Activated T-cell treated with anti-CD3 and anti-CD28 coated beads, Interleukin-2, amount 50 U/mL, for 1 hour (primary cell): ENCODE measurements around the gene ATP2A3.

Experiments used
- DNase-seq: peaks from one replicate; pipeline ENCODE4 v3.0.0-alpha.2; 2020

Gene ATP2A3

DNA sequence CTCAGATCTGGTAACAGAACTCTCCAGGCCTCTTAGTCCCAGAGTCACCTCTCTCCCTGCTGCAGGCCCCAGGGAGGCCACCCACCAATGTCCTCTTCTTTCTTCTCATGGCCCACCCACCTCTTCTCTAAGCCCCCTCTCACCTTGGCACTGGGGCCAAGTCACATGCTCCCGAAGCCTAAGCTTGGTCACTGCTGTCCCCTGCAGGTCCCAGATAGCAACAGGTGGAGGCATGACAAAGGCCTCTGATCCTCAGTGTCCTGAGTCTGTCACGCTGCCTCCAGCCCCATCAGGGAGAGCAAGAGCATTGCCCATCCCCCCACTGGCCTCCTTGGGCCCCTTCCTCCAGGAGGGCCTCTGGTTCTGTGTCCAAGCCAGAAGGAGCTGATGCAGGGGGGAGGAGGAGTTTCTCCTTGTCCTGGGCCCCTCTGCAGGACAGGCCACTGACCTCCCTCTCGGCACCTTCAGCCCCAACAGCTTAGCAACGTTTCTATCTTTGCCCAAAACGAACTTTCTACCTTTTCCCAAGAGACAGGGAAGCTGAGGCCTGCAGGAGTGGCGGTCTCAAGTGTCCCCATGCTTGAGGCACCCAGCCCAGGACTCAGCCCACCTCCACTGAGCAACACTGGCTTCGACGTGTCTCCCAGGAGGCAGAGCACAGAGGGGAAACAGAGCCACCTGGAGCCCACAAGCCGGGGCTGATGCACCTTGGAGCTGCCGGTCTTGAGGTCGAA, 56.6 kb downstream of the ATP2A3 start:
- no peak for DNase-seq

DNA sequence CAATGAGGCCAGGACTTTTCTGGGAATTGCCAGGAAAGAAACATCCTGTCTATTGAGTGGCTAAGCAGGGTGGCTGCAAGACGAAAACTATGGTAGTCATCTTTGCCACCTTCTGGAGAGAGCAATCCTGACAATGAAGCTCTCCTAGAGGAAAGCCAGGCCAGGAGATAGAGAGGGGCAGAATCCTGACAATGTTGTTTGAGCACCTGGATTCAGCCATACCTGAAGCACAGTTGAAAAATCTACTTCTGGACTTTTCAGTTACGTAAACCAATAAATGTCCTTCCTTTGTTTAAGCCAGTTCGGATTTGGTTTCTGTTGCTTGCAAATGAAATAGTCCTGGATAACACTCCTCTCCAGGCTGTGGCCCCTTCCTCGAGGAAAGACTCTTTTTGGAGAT, 57.4 kb downstream of the ATP2A3 start:
- DNase-seq: no peak

DNA sequence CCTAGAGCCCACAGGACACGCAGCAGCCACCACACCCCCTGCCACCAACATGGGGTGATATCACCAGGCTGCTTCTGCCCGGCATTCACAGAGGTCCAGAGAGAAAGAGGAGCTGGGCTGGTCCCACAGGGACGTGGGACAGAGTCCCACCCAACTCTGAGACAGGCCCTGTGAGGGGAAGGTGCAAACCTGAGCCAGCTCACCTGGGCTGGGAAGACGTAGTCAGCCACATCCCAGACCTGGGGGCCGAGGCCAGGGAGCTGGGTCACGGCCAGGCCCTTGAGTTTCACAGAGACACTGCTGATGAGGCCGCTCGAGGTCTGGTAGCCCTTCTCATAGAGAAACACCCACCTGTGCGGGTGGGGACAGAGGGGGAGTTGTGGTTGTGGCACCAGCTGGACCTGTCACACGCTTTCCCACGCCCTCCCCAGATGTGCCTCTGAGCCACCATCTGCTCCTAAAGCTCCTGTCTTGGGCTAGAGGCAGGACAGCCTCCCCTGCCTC, 59.2 kb downstream of the ATP2A3 start:
- no peak for DNase-seq

DNA sequence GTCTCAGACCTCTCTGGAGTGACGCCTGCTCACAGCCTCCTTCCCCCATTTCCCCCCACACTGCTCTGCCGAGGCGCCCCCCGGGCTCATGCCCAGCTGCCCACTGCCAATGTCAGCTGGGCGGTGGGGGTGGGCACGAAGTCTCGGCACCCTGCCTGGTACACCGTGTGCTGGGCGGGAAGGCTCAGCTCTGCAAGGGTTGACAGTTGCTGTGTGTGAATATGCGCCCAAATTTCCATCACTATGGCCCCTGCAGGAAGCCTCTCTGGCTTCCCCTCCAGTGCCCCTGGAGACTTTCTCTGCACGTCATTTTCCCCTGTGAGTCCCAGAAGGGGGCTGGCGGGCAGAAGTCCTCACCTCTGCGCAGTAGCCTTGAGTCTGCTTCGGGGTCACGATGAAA, 59.7 kb downstream of the ATP2A3 start:
- no peak for DNase-seq

DNA sequence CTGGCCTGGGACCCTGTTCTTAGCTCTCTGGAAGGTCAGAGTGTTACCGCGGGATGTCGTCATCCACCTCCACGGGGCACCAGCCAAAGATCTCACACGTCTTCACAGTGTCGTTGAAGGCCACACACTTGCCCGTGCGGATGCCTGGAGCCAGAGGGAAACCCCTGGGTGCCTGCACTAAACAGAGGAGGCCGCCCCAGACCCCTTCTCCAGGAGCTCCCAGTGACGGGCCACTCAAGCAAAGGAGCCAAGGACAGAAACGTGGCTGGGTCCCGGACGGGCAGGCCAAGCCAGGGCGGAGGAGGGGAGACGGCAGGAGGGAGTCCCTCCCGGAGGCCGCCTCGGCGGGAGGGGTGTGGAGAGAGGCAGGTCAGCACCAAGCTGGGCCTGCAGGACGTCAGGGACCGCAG, 60.4 kb downstream of the ATP2A3 start:
- no peak for DNase-seq

DNA sequence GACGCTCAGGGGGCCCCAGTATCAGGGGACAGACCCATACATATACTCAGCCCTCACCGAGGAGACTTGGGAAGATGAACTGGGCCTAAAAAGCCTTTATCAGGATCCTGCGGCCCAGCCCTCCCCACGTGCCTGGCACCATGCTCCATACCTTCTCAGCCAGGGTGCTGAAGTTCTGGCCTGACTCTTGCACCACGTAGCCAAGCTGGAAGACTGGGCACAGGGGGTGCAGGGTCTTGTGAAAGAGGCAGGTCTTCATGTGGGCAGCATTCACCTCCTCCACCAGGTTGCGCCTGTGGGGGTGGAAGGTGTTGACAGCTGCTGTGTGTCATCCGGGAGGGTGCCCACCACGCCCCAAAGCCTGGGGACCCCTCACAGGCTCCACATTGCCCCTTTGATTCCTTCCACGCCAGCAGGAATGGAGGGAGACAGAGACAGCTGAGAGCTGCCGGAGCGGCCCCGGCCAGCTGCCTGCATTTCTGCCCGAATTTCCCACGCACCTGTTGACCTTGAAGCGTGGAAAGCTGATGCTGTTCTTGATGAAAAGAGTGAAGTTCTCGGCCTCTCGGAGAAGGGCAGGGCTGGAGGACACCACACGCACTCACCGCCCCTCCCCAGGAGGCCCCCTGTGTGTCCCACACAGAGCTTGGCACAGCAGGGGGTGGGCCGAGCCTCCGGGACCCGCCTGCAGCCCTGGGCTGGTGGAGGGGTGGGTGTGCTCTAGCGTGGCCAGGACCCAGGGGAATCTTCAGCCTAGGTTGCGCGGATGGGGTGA, 61.0 kb downstream of the ATP2A3 start:
- no peak for DNase-seq

DNA sequence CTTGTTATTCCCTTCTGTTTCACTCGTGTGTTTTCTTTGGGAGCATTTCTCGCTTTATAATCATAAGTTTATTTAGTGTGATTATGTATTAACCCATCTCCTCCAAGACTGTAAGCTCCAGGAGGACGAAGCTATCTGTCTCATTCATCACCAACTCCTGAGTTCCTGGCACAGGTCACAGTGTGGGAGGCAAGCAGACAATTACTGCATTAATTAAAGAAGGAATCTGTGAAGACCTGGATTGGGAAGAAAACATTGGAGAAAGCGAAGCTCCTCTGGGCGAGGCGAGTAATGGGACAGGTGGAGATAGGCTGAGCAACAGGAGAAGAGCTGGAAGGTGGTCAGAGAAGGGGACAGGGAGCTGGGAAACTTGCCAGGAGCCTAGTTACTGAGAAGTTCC, 63.6 kb downstream of the ATP2A3 start:
- DNase-seq: no peak

DNA sequence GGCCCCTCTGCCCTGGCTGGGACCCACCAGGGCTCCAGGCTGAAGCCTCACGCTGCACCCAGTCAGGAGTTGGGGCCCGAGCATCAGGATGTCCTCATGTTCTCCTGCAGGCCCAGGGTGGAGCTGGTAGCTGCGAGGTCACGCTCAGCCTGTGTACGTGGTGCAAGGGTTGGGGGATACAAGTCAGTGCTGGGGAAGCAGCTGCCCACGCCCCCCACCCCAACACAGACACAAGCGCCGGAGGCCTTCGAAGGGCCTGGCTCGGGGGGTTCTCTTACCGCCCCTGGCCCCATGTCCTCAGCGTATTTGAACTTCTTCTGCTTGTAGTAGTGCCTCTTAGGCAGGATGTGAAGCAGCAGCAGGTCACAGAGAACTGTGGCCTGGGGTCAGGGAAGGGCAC, 66.5 kb downstream of the ATP2A3 start:
- DNase-seq: no peak

DNA sequence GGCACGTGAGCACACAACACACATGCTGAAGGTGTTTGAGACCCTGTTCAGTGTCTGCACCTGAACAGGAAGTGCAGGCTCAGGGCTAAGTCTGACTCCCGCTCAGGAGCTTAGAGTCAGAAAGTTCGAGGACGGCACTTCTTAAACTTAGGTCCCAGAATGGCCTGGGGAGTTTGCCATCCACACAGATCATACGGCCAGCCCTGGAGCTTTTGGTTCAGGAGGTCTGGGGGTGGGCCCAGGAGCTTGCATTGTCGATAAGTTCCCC, 67.3 kb downstream of the ATP2A3 start:
- DNase-seq: no peak

DNA sequence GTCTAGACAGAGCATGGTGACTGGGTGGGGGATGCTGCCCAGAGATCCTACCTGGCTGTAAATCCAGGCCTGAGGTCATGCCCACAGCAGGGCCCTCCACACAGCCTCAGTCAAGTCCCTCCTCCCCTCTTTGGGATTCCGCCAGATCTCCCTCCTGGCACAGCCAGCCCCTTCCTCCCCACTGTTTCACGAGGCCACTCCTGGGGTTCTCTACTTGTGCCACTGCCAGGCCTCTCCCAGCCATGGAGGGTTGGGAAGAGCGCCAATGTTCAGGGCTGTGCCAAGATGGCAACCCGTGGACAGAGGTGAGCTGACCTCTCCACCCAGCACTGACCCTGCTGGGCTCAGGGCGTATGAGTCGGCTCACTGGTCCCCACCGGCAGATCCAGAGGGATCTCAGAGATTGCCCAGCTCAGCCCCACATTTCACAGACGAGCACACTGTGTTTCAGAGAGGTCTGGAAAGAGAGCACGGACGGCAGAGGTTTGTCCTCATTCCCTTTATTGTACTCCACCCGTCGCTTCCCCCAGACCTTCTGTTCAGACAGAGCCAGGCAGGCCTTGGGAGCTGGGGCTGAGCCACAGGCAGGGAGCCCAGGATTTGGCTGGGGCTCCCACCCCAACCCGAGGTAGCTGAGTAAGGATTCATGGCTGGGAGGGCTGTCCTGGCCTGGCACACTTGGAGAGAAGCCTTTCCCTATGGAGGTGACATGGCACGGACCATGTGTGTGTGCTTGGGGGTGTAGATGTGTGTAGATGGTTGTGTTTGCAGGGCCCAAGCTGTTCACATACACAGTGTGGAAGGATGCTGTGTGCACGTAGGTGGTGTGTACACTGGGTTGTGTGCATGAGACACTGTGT, 67.9 kb downstream of the ATP2A3 start:
- DNase-seq: no peak

DNA sequence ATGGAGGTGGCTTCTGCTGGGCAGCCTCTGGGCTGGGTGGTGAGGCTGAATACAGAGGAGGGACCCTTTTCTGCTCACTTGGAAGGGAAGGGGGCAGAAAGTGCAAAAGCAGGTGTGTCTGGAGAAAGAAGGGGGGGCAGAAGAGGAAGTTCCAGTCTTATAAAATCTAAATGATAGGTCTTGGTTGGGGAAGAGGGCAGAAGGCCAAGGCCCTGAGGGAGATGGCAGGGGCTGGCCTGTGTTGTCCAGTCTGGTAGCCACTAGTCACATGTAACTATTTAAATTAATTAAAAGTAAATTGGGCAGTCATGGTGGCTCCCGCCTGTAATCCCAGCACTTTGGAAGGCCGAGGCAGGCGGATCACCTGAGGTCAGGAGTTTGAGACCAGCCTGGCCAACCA, 68.9 kb downstream of the ATP2A3 start:
- DNase-seq: no peak

DNA sequence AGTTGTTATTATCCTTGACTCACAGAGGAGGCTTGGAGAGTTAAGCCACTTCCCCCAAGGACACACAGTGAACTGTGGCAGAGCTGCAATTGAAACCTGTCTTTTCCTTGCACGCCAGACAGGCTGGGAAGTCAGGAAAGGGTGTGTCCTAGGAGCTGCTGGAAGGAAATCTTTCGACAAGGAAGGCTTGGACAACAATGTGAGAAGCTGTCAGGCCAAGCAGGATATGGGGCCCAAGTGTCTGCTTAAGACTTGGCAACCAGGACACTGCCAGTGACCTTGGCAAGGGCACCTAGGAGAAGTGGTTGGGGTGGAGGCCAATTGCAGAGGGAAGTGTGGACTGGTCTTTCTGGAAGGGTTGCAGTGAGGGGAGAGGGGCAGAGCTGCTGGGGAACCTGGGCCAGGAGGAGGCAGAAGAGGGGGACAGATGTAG, 69.3 kb downstream of the ATP2A3 start:
- no peak for DNase-seq

DNA sequence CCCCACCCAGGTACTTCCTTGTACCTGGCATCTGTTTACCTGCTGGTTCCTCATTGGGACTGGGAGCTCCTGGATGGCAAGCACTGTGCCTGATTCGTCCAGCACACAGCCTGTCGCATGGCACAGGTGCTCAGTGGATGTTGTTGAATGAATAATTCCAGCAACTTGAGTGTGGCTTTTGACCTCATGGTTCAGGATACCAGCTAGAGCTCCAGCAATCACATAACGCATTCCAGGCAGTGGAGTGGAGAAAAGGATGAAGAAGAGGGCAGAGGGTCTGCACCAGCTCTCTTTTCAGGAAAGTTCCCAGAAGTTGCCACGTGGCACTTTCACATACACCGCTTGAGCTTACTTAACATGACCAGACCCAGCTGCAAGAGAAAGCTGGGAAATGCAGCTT, 70.0 kb downstream of the ATP2A3 start:
- no peak for DNase-seq

DNA sequence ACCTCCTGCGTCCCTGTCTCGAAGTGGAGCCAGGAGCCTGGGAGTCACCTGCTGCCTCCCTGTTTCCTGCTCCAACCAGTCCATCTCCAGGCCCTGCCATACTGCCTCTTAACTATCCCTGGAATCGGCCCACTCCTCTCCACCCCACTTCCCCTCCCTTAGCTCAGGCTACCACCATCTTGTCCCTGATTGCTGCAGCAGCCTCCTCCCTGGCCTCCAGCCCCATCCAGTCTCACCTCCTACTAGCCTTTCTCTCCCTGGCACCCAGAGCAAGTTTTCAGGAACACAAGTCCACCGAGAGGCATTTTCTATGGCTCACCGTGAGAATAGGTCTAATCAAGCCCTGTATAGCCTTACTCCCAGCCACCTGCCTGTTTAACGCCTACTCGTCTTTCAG, 70.5 kb downstream of the ATP2A3 start:
- DNase-seq: no peak

DNA sequence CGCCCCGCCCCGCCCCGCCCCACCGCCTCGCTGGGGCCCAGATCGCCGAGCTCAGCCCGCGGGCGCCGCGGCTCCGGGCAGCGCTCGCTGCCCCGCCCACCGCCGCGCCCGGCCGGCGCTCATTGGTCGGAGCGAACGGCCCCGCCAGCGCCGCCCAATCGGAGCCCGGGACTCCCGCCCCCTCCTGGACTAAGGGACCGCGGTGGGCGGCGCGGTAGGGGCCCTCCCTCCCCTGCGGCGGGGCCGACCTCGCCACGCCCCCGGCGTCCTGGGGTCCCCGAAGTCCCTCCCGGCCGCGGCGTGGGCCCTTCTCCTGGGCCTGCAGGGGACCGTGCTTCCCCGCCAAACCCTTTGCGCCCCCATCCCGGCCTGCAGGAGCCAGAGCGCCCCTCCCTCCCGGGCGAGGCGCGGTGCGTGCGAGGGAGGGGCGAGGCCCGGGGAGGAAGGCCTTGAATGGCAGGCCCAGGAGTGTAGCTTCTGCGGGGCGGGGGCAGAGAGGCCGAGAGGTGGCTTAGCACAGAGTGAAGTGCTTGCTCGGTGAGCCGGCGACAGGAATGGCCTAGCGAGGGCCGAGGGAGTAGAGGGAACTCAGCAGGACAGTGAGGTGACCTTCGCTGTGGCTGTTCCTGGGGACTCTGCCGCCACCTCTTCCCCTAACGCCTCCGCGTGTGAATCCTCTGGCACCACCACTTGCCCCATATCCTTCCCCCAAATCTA, 71.1 kb downstream of the ATP2A3 start, which contains the start of gene CAMKK1:
CAMKK1 (minus strand) TSS at position 51 of the 717 bp plus-strand sequence. CDS start 7,366 bp downstream, outside the sequence.
- DNase-seq: peak; percentile 91

DNA sequence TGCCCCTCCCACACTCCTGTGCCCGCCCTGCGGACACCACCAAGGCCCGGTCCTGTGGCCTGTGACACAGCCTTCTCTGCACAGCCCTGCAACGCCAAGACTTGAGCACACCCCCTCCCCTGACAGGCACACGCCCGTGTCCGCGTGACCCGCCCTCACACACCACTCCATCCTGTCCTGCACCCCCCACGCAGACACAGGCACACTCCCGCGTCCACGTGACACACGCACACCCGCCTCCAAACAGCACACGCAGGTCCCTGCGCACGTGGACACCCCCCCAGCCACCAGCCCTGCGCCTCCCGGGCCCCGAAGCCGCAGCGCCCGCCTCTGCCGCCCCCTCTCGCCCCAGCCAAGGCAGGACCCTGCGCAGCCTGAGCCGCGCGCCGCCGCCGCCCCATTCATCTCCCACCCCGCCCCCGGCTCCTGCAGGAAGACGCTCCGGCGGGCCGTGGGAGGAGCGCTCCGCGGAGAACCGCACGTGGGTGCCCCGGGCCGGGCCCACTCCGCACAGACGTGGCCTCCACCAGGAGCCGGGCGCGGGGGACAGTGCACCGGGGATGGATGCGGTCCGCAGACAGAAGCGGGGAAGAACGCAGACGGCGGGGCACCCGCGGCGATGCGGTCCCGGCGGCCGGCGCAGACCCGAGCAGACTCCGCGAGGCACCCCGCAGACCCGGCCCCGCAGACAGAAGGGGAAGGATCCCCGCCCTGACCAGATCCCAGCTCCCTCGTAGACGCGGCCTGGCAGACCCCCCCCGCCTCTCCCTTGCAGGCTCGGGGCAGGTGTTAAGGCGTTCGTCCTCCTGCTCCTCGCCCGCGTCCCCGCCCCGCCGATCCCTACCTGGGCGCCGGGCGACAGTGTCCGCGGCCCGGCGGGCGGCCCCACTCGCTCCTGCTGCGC, 71.9 kb downstream of the ATP2A3 start:
- peak; percentile 78 for DNase-seq

DNA sequence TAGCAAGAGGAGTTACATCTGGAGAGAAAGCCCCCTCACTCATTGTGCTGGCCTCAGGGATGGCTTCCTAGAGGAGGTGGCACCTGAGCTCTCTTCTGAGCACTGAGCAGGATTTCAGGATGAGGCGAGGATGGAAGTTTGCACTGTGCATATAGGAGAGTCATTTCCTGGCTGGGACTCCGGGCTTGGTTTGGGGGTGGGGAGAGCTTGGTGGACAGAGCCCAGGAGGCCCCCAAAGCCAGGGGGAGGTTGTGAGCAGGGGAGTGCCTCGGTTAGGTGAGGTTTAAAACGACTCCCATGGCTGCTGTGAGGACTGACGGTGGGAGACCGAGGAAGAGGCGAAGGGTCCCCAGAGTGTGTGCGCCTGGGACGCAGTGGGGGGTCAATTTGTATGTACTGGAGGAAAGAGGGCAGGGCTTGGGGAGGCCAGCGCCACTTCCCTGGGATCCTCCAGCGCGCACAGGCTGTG, 72.6 kb downstream of the ATP2A3 start:
- no peak for DNase-seq

DNA sequence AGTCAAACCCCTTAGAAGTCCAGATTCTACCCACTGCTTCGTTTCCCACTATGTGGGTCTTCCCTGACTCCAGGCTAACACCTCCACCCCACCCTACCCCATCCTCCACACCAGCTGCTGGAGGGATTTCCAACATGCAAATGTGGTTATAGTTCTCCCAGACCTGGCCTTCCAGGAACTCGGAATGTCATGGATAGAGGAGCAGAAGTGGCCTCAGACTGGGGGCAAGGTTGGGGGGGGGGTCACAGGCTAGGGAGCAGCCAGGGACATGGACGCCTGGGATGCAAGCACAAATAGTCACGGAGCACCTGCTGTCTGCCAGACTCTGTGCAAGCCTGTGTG, 73.4 kb downstream of the ATP2A3 start:
- DNase-seq: no peak

DNA sequence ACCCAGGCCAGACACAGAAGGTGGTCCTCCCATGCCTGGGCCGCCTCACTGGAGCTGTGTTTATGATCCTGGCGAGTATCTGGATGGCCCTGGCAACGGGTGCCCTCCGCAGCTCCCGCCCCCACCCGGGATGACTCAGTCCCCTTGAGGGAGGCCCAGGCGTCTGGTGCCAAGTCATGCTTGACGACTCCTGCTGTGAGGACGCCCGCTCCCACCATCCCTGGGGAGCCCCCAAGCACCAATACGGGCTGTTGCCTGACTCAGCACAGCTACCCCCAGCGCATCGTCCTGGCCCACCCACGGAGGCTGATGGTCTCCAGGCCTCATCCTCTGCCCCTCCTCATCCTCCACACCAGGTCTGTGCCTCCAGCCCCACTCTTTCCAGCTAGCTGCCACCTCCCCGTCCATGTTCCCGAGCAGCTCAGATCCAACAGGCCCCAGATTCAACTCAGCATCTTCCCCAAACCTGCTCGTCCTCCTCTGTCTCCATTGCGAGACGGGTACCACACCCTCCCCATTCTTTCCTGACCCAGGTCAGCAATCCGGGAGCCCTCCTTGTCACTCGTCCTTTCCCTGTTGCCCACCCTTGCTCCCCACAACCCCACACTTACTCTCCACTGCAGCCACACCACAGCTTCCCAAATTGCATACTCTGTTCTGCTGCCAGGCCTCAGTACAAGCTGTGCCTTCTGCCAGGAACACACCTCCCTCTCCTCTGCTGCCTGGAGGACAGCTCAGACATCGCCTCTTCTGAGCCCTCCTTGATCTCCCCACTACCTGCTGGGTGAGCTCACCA, 74.0 kb downstream of the ATP2A3 start:
- no peak for DNase-seq

DNA sequence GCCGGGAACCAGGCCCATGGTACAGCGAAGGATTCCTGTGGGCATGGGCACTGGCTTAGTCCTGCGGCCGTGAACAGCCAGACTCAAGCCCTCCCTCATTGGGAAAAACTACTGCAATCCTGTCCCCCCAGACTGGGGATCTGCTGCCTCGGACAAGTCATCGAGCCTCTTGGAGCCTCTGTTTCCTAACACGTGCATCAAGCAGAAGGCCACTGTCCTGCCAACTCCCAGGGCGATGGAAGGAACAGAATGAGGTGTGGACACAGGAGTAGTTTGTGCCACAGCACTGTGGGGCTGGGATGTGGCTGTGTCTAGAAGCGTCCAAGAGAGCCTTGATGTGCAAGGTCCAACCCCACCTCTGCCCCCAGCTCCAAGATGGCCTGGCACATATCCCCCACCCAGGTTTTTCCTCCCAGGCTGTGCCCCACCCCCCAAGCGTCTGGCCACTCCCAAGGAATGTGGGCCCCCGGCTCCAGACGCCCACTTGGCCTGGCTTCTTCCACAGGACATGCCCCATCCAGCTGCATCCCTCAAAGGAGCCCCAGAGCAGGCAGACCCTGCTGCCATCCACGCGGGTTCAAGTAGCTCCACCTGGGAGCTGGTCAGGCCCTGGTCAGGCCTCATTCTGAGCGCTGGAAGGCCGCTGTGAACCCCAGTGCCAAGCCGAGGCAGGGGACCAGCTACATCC, 74.8 kb downstream of the ATP2A3 start:
- DNase-seq: no peak
